ENCODE results near the gene TRA2B.

The TRA2B gene

GRCh38 chr3:185937689-185938374 is at the start of gene TRA2B:
TSS of gene TRA2B (minus strand) at chr3:185938014. CDS start at chr3:185937860, 154 bp downstream.
- DNase-seq (ENCODE audit: low read depth) = peak; percentile 98

DNA sequence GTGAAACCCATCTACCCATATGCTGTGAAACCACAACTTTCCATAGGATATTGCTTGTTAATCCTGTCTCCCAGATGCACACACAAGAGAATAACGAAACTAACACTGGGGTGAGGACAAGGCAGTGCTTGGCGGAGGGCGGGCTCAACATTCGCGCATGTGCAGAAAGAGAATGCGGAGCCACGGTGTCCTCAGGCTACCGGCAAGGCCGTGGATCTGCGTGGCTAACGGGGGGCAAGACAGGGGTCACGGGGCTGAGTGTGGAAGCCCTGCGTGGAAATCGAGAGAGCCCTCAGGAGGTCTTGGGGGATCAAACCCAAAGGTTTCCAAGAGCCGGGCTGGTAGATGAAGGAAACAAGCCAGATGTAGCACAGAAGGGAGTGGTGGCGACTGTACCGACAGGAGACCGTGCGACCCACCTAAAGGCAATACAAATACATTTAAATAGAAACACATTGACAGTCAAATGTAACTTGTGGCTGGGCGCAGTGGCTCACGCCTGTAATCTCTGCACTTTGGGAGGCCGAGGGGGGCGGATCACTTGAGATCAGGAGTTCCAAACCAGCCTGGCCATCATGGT is 48.5 kb upstream of the TRA2B start:
- no peak for DNase-seq (ENCODE audit: low read depth)

DNA sequence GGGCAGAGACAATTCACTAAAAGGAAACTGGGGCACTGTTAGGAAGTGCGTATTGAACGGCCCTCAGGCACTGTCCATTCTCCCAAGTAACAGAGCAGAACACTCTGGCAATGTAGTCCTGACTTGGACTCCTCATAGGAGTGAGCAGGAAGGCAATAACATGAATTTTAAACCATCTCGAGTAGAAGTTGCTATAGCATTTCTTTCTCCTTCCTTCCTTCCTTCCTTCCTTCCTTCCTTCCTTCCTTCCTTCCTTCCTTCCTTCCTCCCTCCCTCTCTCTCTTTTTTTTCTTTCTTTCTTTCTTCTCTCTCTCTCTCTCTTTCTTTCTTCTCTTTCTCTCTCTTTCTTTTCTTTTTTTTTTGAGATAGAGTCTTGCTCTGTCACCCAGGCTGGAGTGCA is 46.4 kb upstream of the TRA2B start:
- DNase-seq (ENCODE audit: low read depth) = no peak

- DNase-seq (ENCODE audit: low read depth) = peak; percentile 51
These were observed 45.8 kb upstream of the TRA2B start for GRCh38 chr3:185983495-185984141.

GRCh38 chr3:185982632-185983031 is 44.8 kb upstream of the TRA2B start:
- no peak for DNase-seq (ENCODE audit: low read depth)

DNA sequence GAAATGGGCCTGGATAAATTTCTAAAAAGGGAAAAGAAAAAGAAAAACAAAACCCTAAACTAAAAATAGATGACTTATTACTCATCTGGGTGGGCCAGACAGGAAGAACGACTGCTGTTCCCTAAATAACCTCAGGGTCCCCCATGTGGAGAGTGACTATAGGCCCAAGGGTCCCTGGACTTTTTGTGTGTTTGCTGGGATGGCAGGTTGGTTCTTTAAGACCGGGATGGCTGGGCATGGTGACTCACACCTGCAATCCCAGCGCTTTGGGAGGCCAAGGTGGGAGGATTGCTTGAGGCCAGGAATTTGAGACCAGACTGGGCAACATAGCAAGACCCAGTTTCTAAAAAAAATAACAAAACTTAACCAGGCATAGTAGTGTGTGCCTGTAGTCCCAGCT is 43.8 kb upstream of the TRA2B start:
- no peak for DNase-seq (ENCODE audit: low read depth)

GRCh38 chr3:185979721-185980121 is 41.9 kb upstream of the TRA2B start:
- DNase-seq (ENCODE audit: low read depth) = no peak

GRCh38 chr3:185978516-185978915 is 40.7 kb upstream of the TRA2B start:
- no peak for DNase-seq (ENCODE audit: low read depth)

- no peak for DNase-seq (ENCODE audit: low read depth)
These were observed 39.8 kb upstream of the TRA2B start for GRCh38 chr3:185977679-185978040.

- peak; percentile 83 for DNase-seq (ENCODE audit: low read depth)
These were observed 39.3 kb upstream of the TRA2B start for GRCh38 chr3:185976977-185977678.

DNA sequence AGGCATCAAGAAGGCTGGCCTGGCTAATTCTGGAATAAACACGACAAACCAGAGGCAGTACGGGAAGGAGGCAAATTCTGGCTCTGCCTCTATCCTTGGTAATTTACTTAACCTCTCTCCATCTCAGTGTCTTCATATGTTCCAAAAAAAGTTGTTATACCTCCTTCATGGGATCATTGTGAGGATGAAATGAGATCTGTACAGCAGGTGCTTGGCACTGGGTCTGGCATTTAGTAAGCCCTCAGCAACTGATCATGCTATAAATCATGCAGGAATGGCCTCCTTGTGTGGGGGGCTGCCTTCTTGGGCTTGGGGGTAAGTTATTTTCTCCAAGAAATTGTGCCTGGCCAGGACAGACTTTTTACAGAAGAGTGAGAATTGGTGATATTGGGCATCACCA is 38.3 kb upstream of the TRA2B start:
- DNase-seq (ENCODE audit: low read depth) = no peak

GRCh38 chr3:185971579-185971978 is 33.8 kb upstream of the TRA2B start:
- no peak for DNase-seq (ENCODE audit: low read depth)

DNA sequence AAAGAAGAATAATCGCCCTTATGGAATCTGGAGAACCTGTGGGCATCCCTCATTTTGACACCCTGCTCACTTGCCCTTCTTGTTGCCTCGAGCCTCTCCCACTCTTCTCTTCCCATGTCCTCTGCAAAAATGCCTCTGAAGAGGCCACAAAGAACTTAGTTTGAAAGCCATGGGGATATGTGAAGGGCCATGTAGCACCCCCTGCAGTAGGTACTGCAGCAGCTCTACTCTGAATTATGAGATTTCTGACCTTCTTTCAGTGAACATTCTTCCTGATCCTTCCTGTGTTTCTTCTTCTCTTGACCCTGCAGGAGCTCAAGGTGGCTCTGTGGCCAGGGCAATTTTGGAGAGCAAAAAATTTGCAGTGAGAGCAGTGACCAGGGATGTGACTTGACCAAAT is 30.4 kb upstream of the TRA2B start:
- no peak for DNase-seq (ENCODE audit: low read depth)

GRCh38 chr3:185966655-185967054 is 28.8 kb upstream of the TRA2B start:
- DNase-seq (ENCODE audit: low read depth) = no peak

DNA sequence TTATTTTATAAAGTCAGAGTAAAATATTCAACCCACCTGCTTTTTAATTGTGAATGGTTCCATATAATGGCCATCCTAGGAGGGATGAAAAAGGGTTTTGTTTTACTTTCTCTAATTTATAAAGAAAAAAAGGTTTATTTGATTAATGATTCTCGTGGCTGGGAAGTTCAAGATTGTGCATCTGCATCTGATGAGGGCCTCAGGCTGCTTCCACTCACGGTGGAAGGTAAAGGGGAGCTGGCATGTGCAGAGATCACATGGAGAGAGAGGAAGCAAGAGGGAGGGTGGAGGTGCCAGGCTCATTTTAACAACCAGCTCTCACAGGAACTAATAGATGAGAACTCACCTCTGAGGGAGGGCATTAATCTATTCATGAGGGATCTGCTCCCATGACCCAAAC is 27.7 kb upstream of the TRA2B start:
- DNase-seq (ENCODE audit: low read depth) = no peak

- no peak for DNase-seq (ENCODE audit: low read depth)
These were observed 23.9 kb upstream of the TRA2B start for GRCh38 chr3:185961675-185962232.

DNA sequence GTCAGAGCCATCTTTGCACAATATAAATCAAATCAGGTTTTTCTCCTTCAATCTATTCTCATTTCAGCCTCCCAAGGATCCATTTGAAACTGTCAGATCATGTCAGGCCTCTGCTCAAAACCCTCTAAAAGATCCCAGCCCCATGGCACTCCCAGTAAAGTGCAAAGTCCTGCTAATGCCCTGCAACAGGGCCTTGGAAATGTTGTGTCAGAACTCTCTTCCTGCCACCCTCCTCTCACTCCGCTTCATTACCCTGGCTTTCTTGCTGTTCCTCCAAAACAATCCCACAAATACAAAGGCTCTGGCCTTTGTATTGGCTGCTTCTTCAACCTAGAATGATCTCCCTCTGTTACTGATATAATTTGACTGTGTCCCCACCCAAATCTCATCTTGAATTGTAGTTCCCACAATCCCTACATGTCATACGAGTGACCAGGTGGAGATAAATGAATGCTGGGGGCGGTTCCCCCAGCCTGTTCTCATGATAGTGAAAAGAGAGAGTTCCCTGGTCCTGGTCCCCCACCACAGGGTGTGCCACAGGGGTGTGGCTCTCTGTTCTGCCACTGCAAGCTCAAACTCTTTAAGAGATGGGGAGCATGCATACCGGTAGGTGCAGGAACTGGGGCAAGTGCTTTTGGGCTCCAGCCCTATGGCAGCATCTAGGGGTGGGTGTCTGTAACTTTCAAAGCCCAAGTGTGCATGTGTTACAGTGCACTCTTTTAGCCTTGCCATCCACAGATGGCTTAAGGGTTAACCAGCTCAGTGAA is 22.9 kb upstream of the TRA2B start:
- no peak for DNase-seq (ENCODE audit: low read depth)

- no peak for DNase-seq (ENCODE audit: low read depth)
These were observed 22.1 kb upstream of the TRA2B start for GRCh38 chr3:185959609-185960521.

GRCh38 chr3:185958626-185959025 is 20.8 kb upstream of the TRA2B start:
- DNase-seq (ENCODE audit: low read depth) = no peak

DNA sequence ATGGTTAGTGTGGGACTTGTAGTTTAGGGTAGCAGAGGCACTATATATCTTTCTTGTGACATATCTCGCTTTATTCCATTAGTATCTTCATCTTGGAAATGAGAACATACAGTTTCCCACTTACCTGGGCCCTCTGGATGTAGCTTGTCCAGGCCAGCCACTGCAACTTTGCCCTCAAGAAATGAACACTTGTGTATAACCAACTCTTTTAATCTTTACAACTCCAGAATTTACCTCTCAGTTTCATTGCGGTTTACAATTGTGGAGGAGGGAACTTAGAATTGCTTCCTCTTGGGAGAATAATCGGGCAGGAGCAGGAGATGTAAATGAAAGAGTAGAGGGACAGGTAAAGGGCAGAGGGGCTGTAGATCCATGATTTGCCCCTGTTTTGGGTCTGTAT is 18.4 kb upstream of the TRA2B start:
- no peak for DNase-seq (ENCODE audit: low read depth)

GRCh38 chr3:185954366-185954723 is 16.5 kb upstream of the TRA2B start:
- no peak for DNase-seq (ENCODE audit: low read depth)
